HCT116 (cell line): ENCODE measurements around the gene PPM1H.

ENCODE experiments used
- CEBPB ChIP-seq: IDR thresholded peaks from 2 replicates; pipeline ENCODE4 v1.6.1; 2012; ENCODE audit warnings: low read depth
- POLR2AphosphoS5 ChIP-seq: IDR thresholded peaks from 2 replicates; pipeline ENCODE4 v1.6.1; 2011; ENCODE audit warnings: mild to moderate bottlenecking, low read depth, low read length, moderate library complexity
- ZFX ChIP-seq: fragments of 450-650 bp; IDR thresholded peaks from 2 replicates; pipeline ENCODE4 v1.6.1; 2017
- TF ChIP-seq, protein P1 (sequence below), 3 experiments: fragments of 200-600 bp in 1 of 3; sonication (generic) in 1 of 3; IDR thresholded peaks in 2 of 3; conservative IDR thresholded peaks in 1 of 3; 2 replicates each; pipeline ENCODE4 v1.5.1; 2012 to 2017; ENCODE audit warnings: low read depth in 2 of 3, low read length in 2 of 3, antibody characterized with exemption in 1 of 3, borderline replicate concordance in 1 of 3, control low read depth in 1 of 3, mild to moderate bottlenecking in 1 of 3, mixed read lengths in 1 of 3, mixed run types in 1 of 3, moderate library complexity in 1 of 3; ENCODE audit not compliant: insufficient read depth in 1 of 3

DNA sequence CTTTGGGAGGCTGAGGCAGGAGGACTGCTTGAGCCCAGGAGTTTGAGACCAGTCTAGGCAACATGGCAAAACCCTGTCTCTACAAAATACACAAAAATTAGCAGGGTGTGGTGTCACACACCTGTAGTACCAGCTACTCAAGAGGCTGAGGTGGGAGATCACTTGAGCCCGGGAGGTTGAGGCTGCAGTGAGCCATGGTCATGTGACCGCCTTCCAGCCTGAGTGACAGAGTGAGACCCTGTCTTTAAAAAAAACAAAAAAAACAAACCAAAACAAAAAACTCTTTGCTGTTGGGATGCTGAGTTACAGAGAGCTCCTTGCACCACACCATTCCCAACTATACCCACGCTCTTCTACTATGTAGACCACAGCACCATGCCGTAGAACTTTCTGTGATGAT lies 221.2 kb downstream of the PPM1H start:
- no peak for TF ChIP-seq CEBPB
- TF ChIP-seq POLR2AphosphoS5, result no peak
- TF ChIP-seq, protein P1, sequence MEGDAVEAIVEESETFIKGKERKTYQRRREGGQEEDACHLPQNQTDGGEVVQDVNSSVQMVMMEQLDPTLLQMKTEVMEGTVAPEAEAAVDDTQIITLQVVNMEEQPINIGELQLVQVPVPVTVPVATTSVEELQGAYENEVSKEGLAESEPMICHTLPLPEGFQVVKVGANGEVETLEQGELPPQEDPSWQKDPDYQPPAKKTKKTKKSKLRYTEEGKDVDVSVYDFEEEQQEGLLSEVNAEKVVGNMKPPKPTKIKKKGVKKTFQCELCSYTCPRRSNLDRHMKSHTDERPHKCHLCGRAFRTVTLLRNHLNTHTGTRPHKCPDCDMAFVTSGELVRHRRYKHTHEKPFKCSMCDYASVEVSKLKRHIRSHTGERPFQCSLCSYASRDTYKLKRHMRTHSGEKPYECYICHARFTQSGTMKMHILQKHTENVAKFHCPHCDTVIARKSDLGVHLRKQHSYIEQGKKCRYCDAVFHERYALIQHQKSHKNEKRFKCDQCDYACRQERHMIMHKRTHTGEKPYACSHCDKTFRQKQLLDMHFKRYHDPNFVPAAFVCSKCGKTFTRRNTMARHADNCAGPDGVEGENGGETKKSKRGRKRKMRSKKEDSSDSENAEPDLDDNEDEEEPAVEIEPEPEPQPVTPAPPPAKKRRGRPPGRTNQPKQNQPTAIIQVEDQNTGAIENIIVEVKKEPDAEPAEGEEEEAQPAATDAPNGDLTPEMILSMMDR (IDR thresholded peaks at IDR 0.05 in 2 of 3, conservative IDR thresholded peaks at IDR 0.05 in 1 of 3; ENCODE audit: borderline replicate concordance in 1 of 3, insufficient read depth in 1 of 3, low read depth in 2 of 3, low read length in 2 of 3), result no peak
- TF ChIP-seq ZFX, result no peak
